ENCODE measurements around the gene ADAM10. TPM values are rescaled to one million over a fixed set of nuclear protein-coding genes. Genes with fewer than 3 reads are reported as not detected.

ADAM10 gene
- total and polyA plus RNA-seq, 11 donors, result 8.4 to 128 (median 67.0) TPM

- intact Hi-C loops (cut with DNase I), result loop anchor here in 1 of 10 donors (10.0 kb wide), 1 partner anchor 75 kb away; no protein-coding TSS in a partner anchor
- ATAC-seq, result no peak
- no peak for TF ChIP-seq POLR2A (IDR thresholded peaks at IDR 0.05)
- no peak for TF ChIP-seq CTCF (IDR thresholded peaks at IDR 0.05)
- H3K27ac ChIP-seq, result no peak overlapping the region
- DNase-seq, result no peak
- no peak overlapping the region for H3K4me3 ChIP-seq
- no peaks in the 10 kb centered on the region for H3K36me3 ChIP-seq
- WGBS, 4 donors, result 75 to 85% (median 77%) methylated on average over 6 of the region's 6 CpGs
- H3K9me3 ChIP-seq, result no peaks in the 10 kb centered on the region
- no peaks in the 10 kb centered on the region for H3K27me3 ChIP-seq
- H3K4me1 ChIP-seq, result peaks cover 0 to 11% (median 0%) of the 10 kb centered on the region in 12 donors
These were observed 189.5 kb downstream of the ADAM10 start for GRCh38 chr15:58559904-58560588.

GRCh38 chr15:58558777-58559176, 190.7 kb downstream of the ADAM10 start:
- no peak overlapping the region for H3K27ac ChIP-seq
- no peak for TF ChIP-seq CTCF (IDR thresholded peaks at IDR 0.05)
- no peak for TF ChIP-seq POLR2A (IDR thresholded peaks at IDR 0.05)
- H3K9me3 ChIP-seq, result no peaks in the 10 kb centered on the region
- H3K4me3 ChIP-seq, result no peak overlapping the region
- DNase-seq (no peak), ATAC-seq (no peak)
- intact Hi-C loops (cut with DNase I), result no loop called here
- H3K36me3 ChIP-seq, result no peaks in the 10 kb centered on the region
- WGBS, 4 donors, result 75 to 100% (median 91%) methylated on average over 1 of the region's 1 CpG
- peaks cover 0 to 11% (median 0%) of the 10 kb centered on the region in 12 donors for H3K4me1 ChIP-seq
- no peaks in the 10 kb centered on the region for H3K27me3 ChIP-seq

- intact Hi-C loops (cut with DNase I), result no loop called here
- H3K4me3 ChIP-seq, result no peak overlapping the region
- WGBS, 4 donors, result 54 to 76% (median 63%) methylated on average over 3 of the region's 3 CpGs
- peaks cover 0 to 19% (median 0%) of the 10 kb centered on the region in 12 donors for H3K4me1 ChIP-seq
- no peaks in the 10 kb centered on the region for H3K36me3 ChIP-seq
- no peak overlapping the region for H3K27ac ChIP-seq
- no peak for TF ChIP-seq CTCF (IDR thresholded peaks at IDR 0.05)
- TF ChIP-seq POLR2A (IDR thresholded peaks at IDR 0.05), result no peak
- ATAC-seq (no peak), DNase-seq (no peak)
- no peaks in the 10 kb centered on the region for H3K27me3 ChIP-seq
- no peaks in the 10 kb centered on the region for H3K9me3 ChIP-seq
These were observed 193.0 kb downstream of the ADAM10 start for GRCh38 chr15:58556541-58556940.

GRCh38 chr15:58556028-58556361, 193.5 kb downstream of the ADAM10 start:
- H3K4me1 ChIP-seq, result peaks cover 0 to 19% (median 0%) of the 10 kb centered on the region in 12 donors
- TF ChIP-seq POLR2A (IDR thresholded peaks at IDR 0.05) (no peak), CTCF (IDR thresholded peaks at IDR 0.05) (no peak)
- H3K36me3 ChIP-seq, result no peaks in the 10 kb centered on the region
- H3K27ac ChIP-seq, result no peak overlapping the region
- H3K9me3 ChIP-seq, result no peaks in the 10 kb centered on the region
- DNase-seq, result no peak
- no peaks in the 10 kb centered on the region for H3K27me3 ChIP-seq
- no peak overlapping the region for H3K4me3 ChIP-seq
- no peak for ATAC-seq
- WGBS, 4 donors, result 73 to 85% (median 75%) methylated on average over 2 of the region's 2 CpGs
- intact Hi-C loops (cut with DNase I), result no loop called here
